Measurements from ENCODE around the gene RASSF3. TPM values are rescaled to one million over a fixed set of nuclear protein-coding genes. Genes with fewer than 3 reads are reported as not detected.
"Not testable (repeated sequence)": the region's sequence is repeated elsewhere in the genome, so short reads cannot be mapped to it uniquely, and the experiment has no call there.

RASSF3 gene
- polyA plus RNA-seq, 1 donor, result 27.8 TPM

DNA sequence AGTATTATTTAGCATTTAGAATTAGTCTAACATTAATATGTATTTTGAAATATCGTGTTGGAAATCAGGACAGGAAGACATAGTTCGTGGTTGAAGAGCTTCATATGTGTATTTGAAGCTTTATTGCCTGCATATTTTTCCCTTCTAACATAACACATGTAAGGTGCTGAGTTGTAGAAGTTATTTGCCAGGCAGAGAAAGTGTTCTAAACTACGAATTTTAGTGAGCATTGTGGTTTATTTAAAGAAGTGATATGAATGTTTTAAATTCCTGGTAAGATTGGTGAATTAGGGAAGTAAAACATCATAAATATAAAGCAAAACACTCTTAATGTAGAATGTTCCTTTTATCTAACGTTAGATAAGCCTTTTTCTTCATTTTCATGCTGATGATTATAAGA, 2.5 kb downstream of the RASSF3 start:
- no peaks in the 10 kb centered on the region for H3K9me3 ChIP-seq (ENCODE audit: control insufficient read depth, low read depth, low read length)
- H3K4me1 ChIP-seq (ENCODE audit: control insufficient read depth, insufficient read depth, low read length), result no peaks in the 10 kb centered on the region
- 58% methylated on average over 4 of the region's 4 CpGs for WGBS (ENCODE audit: insufficient coverage, low lambda C conversion rate)
- no peak for DNase-seq
- no peaks in the 10 kb centered on the region for H3K36me3 ChIP-seq (ENCODE audit: control insufficient read depth, insufficient read depth, low read length)
- H3K4me3 ChIP-seq (ENCODE audit: low read length), result no peak overlapping the region
- H3K27ac ChIP-seq (ENCODE audit: low read length), result no peak overlapping the region
- H3K27me3 ChIP-seq (ENCODE audit: control insufficient read depth, insufficient read depth, low read length), result no peaks in the 10 kb centered on the region

DNA sequence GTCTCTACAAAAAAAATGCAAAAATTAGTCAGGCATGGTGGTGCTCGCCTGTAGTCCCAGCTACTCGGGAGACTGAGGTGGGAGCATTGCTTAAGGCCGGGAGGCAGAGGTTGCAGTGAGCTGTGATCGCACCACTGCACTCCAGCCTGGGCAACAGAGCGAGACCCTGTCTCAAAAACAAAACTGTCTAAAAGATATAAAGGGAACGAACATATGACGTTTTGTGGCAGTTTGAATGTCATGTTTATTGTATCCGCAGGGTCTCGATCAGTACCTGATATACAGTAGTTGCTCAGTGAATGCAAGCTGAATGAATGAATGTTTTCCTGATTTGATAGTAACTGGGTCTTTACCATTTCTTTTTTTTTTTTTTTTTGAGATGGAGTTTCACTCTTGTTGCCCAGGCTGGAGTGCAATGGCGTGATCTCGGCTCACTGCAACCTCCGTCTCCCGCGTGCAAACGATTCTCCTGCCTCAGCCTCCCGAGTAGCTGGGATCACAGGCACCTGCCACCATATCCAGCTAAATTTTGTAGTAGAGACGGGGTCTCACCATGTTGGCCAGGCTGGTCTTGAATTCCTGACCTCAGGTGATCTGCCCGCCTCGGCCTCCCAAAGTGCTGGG, 3.6 kb downstream of the RASSF3 start:
- not testable (repeated sequence) for H3K4me3 ChIP-seq (ENCODE audit: low read length); DNase-seq; H3K36me3 ChIP-seq (ENCODE audit: control insufficient read depth, insufficient read depth, low read length); H3K27me3 ChIP-seq (ENCODE audit: control insufficient read depth, insufficient read depth, low read length); H3K4me1 ChIP-seq (ENCODE audit: control insufficient read depth, insufficient read depth, low read length); H3K27ac ChIP-seq (ENCODE audit: low read length); H3K9me3 ChIP-seq (ENCODE audit: control insufficient read depth, low read depth, low read length)
- WGBS (ENCODE audit: insufficient coverage, low lambda C conversion rate), result 90% methylated on average over 3 of the region's 19 CpGs

GRCh38 chr12:64616201-64616600, 5.9 kb downstream of the RASSF3 start:
- Histone ChIP-seq H3K27ac (ENCODE audit: low read length) (no peak overlapping the region), H3K36me3 (ENCODE audit: control insufficient read depth, insufficient read depth, low read length) (no peaks in the 10 kb centered on the region), H3K9me3 (ENCODE audit: control insufficient read depth, low read depth, low read length) (no peaks in the 10 kb centered on the region), H3K4me3 (ENCODE audit: low read length) (no peak overlapping the region), H3K4me1 (ENCODE audit: control insufficient read depth, insufficient read depth, low read length) (no peaks in the 10 kb centered on the region), H3K27me3 (ENCODE audit: control insufficient read depth, insufficient read depth, low read length) (no peaks in the 10 kb centered on the region)
- WGBS (ENCODE audit: insufficient coverage, low lambda C conversion rate), result no CpG with 5 or more reads among the region's 3 CpGs
- no peak for DNase-seq

DNA sequence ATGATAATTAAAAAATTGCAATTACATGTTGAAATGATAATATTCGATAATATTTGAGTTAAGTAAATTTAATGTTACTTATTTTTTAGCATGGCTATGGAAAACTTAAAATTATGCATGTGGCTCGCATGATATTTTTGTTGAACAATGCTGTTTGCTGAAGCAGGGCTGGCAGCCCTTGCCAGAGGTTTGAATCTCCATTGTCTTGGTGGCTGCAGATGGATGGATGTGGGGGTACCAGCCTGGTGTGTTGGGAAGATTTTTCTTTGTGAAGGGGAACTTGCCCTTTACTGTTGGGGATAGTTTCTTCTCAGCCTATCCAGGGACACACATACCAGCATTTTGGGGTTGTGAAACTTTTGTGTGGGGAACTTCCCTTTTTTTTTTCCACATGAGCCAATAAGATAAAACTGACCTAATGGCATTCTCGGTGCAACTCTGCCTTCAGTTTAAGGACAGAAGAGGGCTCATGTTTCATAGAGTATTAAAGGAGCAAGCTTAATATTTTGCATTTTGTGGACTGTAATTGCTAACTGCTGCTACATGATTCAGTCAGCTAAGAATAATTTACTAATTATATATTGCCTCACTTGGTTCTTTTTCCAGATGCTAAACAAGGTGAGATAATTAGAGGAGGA, 8.8 kb downstream of the RASSF3 start:
- no peaks in the 10 kb centered on the region for H3K4me1 ChIP-seq (ENCODE audit: control insufficient read depth, insufficient read depth, low read length)
- no peak overlapping the region for H3K4me3 ChIP-seq (ENCODE audit: low read length)
- H3K27ac ChIP-seq (ENCODE audit: low read length), result no peak overlapping the region
- no peaks in the 10 kb centered on the region for H3K36me3 ChIP-seq (ENCODE audit: control insufficient read depth, insufficient read depth, low read length)
- no peaks in the 10 kb centered on the region for H3K9me3 ChIP-seq (ENCODE audit: control insufficient read depth, low read depth, low read length)
- DNase-seq, result no peak
- 92% methylated on average over 2 of the region's 3 CpGs for WGBS (ENCODE audit: insufficient coverage, low lambda C conversion rate)
- no peaks in the 10 kb centered on the region for H3K27me3 ChIP-seq (ENCODE audit: control insufficient read depth, insufficient read depth, low read length)

DNA sequence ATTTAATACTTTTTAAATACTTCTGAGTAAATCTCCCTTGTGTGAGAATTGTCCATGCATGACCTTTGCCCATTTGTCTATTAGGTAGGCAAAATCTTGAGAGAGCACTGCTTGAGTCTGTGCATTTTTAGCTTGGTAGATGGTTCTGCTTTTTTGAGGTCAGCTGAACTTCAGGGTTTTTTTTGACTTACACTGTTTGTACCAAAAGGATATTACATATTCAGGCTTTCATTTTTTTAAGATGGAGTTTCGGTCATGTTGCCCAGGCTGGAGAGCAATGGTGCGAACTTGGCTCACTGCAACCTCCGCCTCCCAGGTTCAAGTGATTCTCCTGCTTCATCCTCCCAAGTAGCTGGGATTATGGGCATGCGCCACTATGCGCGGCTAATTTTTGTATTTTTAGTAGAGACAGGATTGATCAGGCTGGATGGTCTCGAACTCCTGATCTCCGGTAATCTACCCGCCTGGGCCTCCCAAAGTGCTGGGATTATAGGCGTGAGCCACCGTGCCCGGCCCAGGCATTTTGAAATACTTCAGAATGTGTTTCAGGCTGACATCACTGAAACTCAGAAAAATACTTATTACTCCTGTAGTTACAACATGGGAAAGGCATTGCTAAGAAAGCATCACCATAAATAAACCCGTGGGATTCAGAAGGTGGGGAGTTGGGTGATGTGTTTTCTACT, 11.1 kb downstream of the RASSF3 start:
- Histone ChIP-seq H3K27me3 (ENCODE audit: control insufficient read depth, insufficient read depth, low read length) (no peaks in the 10 kb centered on the region), H3K9me3 (ENCODE audit: control insufficient read depth, low read depth, low read length) (no peaks in the 10 kb centered on the region), H3K4me3 (ENCODE audit: low read length) (no peak overlapping the region), H3K27ac (ENCODE audit: low read length) (no peak overlapping the region), H3K36me3 (ENCODE audit: control insufficient read depth, insufficient read depth, low read length) (no peaks in the 10 kb centered on the region), H3K4me1 (ENCODE audit: control insufficient read depth, insufficient read depth, low read length) (peaks cover 19% of the 10 kb centered on the region)
- no peak for DNase-seq
- WGBS (ENCODE audit: insufficient coverage, low lambda C conversion rate), result 100% methylated on average over 1 of the region's 13 CpGs

- DNase-seq, result no peak
- Histone ChIP-seq H3K27me3 (ENCODE audit: control insufficient read depth, insufficient read depth, low read length) (no peaks in the 10 kb centered on the region), H3K36me3 (ENCODE audit: control insufficient read depth, insufficient read depth, low read length) (no peaks in the 10 kb centered on the region), H3K27ac (ENCODE audit: low read length) (no peak overlapping the region), H3K4me1 (ENCODE audit: control insufficient read depth, insufficient read depth, low read length) (peaks cover 19% of the 10 kb centered on the region), H3K9me3 (ENCODE audit: control insufficient read depth, low read depth, low read length) (no peaks in the 10 kb centered on the region), H3K4me3 (ENCODE audit: low read length) (no peak overlapping the region)
- 96% methylated on average over 4 of the region's 4 CpGs for WGBS (ENCODE audit: insufficient coverage, low lambda C conversion rate)
Observed at GRCh38 chr12:64624035-64624434, 13.7 kb downstream of the RASSF3 start.

DNA sequence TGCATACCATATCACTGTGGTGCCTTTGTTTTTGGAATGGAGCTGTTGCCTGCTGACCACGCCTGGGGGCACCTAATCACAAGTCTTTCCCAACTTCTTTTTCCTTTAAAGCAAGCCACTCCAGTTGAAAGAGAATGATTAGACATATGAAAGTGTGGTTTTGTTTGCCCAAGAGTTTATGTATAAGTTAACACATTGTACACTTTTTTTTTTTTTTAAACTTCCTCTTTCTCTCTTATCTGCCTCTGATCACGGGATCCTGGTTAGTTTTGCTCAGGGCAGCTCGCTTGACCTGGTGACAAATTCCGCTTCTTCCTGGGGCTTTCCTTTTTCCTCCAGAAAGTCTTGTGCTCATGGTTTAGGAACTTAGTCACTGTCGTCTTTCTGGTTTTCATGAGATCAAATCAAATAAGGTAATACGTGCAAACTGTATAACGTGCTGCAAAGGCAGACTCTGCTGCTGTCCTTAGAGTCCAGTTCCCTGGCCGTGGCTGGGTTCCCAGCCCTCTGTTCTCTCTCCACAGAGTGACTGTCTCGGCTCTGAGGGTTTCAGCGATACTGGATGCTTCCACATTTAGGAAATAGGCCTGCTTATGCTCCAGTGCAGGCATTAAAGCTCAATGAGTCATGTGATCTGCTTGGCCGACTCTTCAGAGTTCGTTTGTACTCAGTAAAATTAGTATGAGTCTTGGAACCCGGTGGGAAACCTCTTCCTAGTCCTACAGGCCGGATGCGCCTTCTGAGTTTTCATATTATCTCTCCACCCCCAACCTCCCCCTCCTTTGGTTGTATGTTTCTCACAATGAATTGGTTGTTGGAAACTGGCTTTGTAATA, 15.2 kb downstream of the RASSF3 start:
- Histone ChIP-seq H3K27ac (ENCODE audit: low read length) (peak overlapping the region; percentile 91), H3K4me3 (ENCODE audit: low read length) (peak overlapping the region; percentile 22), H3K9me3 (ENCODE audit: control insufficient read depth, low read depth, low read length) (no peaks in the 10 kb centered on the region), H3K27me3 (ENCODE audit: control insufficient read depth, insufficient read depth, low read length) (no peaks in the 10 kb centered on the region), H3K36me3 (ENCODE audit: control insufficient read depth, insufficient read depth, low read length) (no peaks in the 10 kb centered on the region), H3K4me1 (ENCODE audit: control insufficient read depth, insufficient read depth, low read length) (peaks cover 19% of the 10 kb centered on the region)
- WGBS (ENCODE audit: insufficient coverage, low lambda C conversion rate), result 0% methylated on average over 2 of the region's 15 CpGs
- DNase-seq, result peak; percentile 87 to 93

DNA sequence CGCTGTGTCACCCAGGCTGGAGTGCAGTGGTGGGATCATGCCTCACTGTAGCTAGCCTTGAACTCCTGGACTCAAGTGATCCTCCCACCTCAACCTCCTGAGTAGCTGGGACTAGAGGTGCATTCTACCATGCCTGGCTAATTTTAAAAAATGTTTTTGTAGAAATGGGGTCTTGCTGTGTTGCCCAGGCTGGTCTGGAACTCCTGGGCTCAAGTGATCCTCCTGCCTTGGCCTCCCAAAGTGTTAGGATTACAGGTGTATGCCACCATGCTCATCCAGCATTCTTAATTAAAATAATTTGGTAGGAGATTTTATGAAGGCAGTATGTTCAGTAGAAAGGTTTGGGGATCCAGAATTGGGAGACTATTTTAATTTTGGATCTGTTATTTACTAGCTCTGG, 16.3 kb downstream of the RASSF3 start:
- H3K9me3 ChIP-seq (ENCODE audit: control insufficient read depth, low read depth, low read length); DNase-seq; H3K27me3 ChIP-seq (ENCODE audit: control insufficient read depth, insufficient read depth, low read length); H3K4me3 ChIP-seq (ENCODE audit: low read length); H3K36me3 ChIP-seq (ENCODE audit: control insufficient read depth, insufficient read depth, low read length); H3K27ac ChIP-seq (ENCODE audit: low read length): not testable (repeated sequence)
- no CpG with 5 or more reads among the region's 1 CpG for WGBS (ENCODE audit: insufficient coverage, low lambda C conversion rate)
- H3K4me1 ChIP-seq (ENCODE audit: control insufficient read depth, insufficient read depth, low read length), result peaks cover 19% of the 10 kb centered on the region

- Histone ChIP-seq H3K9me3 (ENCODE audit: control insufficient read depth, low read depth, low read length) (no peaks in the 10 kb centered on the region), H3K36me3 (ENCODE audit: control insufficient read depth, insufficient read depth, low read length) (no peaks in the 10 kb centered on the region), H3K27me3 (ENCODE audit: control insufficient read depth, insufficient read depth, low read length) (no peaks in the 10 kb centered on the region), H3K27ac (ENCODE audit: low read length) (no peak overlapping the region), H3K4me3 (ENCODE audit: low read length) (no peak overlapping the region), H3K4me1 (ENCODE audit: control insufficient read depth, insufficient read depth, low read length) (peaks cover 19% of the 10 kb centered on the region)
- no peak for DNase-seq
Observed at GRCh38 chr12:64627771-64628170, 17.5 kb downstream of the RASSF3 start.

GRCh38 chr12:64631197-64631596, 20.9 kb downstream of the RASSF3 start:
- no peak overlapping the region for H3K27ac ChIP-seq (ENCODE audit: low read length)
- WGBS (ENCODE audit: insufficient coverage, low lambda C conversion rate), result no CpG with 5 or more reads among the region's 5 CpGs
- H3K36me3 ChIP-seq (ENCODE audit: control insufficient read depth, insufficient read depth, low read length), result no peaks in the 10 kb centered on the region
- DNase-seq, result no peak
- H3K4me1 ChIP-seq (ENCODE audit: control insufficient read depth, insufficient read depth, low read length), result peaks cover 14% of the 10 kb centered on the region
- H3K4me3 ChIP-seq (ENCODE audit: low read length), result no peak overlapping the region
- no peaks in the 10 kb centered on the region for H3K9me3 ChIP-seq (ENCODE audit: control insufficient read depth, low read depth, low read length)
- no peaks in the 10 kb centered on the region for H3K27me3 ChIP-seq (ENCODE audit: control insufficient read depth, insufficient read depth, low read length)

All from large intestine (tissue), 3 donors.